HepG2 (cell line): ENCODE data around the gene STIP1. TPM values are rescaled to one million over a fixed set of nuclear protein-coding genes. Genes with fewer than 3 reads are reported as not detected.

Experiments used
- ATAC-seq: fragments of 200-7000 bp; cut with Tn5 transposase; 3 replicates; pipeline ENCODE4 v1.9.1; 2020; ENCODE audit warnings: mild to moderate bottlenecking, moderate library complexity
- BruUV-seq: library from RNA; stranded (reverse); fragments of 400-500 nt; replicated peaks from 2 replicates; lab custom pipeline; 2021; lab: Mats Ljungman, UMichigan
- CTCF ChIA-PET: fragments of 300-600 bp; formaldehyde crosslinking; extraction: SDS; loops from one replicate; lab custom pipeline; 2021; ENCODE audit warnings: low total read pairs, inconsistent platforms, low intra/inter-chr PET ratio; lab: Yijun Ruan, JAX
- POLR2A ChIA-PET: fragments of 350-600 bp; sonication (Branson Sonifier 250); formaldehyde crosslinking; loops from one replicate; lab custom pipeline; 2020; ENCODE audit warnings: antibody characterized with exemption, inconsistent platforms; lab: Yijun Ruan, JAX
- DNase-seq: peaks from one replicate; pipeline ENCODE4 v3.0.0-alpha.2; 2015; ENCODE audit warnings: low spot score
- FAIRE-seq: peaks from 3 replicates; lab custom pipeline; 2011; peaks lifted over from hg19 to GRCh38; lab: Jason Lieb, UNC
- H2AFZ ChIP-seq: one replicate; pipeline ENCODE4 v1.6.1; 2011; ENCODE audit warnings: low read length, inconsistent platforms
- H3K27ac ChIP-seq: fragments of 300-600 bp; 3 replicates; pipeline ENCODE4 v1.8.0; 2011; ENCODE audit warnings: mixed run types, mild to moderate bottlenecking, mixed read lengths, low read length, inconsistent platforms; ENCODE audit not compliant: insufficient read depth; ENCODE audit errors: extremely low read length
- H3K27me3 ChIP-seq, 2 experiments: fragments of 200-600 bp in 1 of 2; 2 replicates in 1 of 2; 3 replicates in 1 of 2; pipeline versions ENCODE4 v1.6.0 to v1.8.0; 2011; ENCODE audit warnings: low read length in 2 of 2, mild to moderate bottlenecking in 2 of 2, moderate library complexity in 2 of 2, inconsistent platforms in 1 of 2; ENCODE audit not compliant: insufficient read depth in 2 of 2, control insufficient read depth in 1 of 2
- H3K36me3 ChIP-seq, 2 experiments: fragments of 200-600 bp in 1 of 2; replicated peaks in 1 of 2; 2 replicates in 1 of 2; 3 replicates in 1 of 2; pipeline versions ENCODE4 v1.5.1 to v1.8.0; 2011; ENCODE audit warnings: low read length in 2 of 2, inconsistent platforms in 1 of 2; ENCODE audit not compliant: insufficient read depth in 2 of 2, control insufficient read depth in 1 of 2
- H3K4me1 ChIP-seq: 2 replicates; pipeline ENCODE4 v1.5.1; 2012; ENCODE audit warnings: low read length, inconsistent platforms; ENCODE audit not compliant: insufficient read depth
- H3K4me2 ChIP-seq: 2 replicates; pipeline ENCODE4 v1.6.0; 2011; ENCODE audit warnings: low read depth, low read length, inconsistent platforms
- H3K4me3 ChIP-seq, 3 experiments: fragments of 200-600 bp in 1 of 3; sonication (generic), shearing (Covaris generic) in 1 of 3; replicated peaks in 1 of 3; 2 replicates each; pipeline ENCODE4 v1.5.1; 2011 to 2016; ENCODE audit warnings: low read length in 3 of 3, inconsistent platforms in 2 of 3, low read depth in 2 of 3, mild to moderate bottlenecking in 2 of 3, control low read depth in 1 of 3, mixed read lengths in 1 of 3; ENCODE audit not compliant: insufficient read depth in 1 of 3
- H3K79me2 ChIP-seq: one replicate; pipeline ENCODE4 v1.6.1; 2011; ENCODE audit warnings: low read length, inconsistent platforms; ENCODE audit not compliant: insufficient read depth
- H3K9ac ChIP-seq: 2 replicates; pipeline ENCODE4 v1.6.0; 2011; ENCODE audit warnings: mild to moderate bottlenecking, low read depth, low read length, inconsistent platforms; ENCODE audit not compliant: insufficient read depth
- H3K9me3 ChIP-seq: 2 replicates; pipeline ENCODE4 v1.5.1; 2012; ENCODE audit warnings: mild to moderate bottlenecking, low read length
- H4K20me1 ChIP-seq: 2 replicates; pipeline ENCODE4 v1.6.0; 2011; ENCODE audit warnings: inconsistent platforms, mild to moderate bottlenecking, low read length, moderate library complexity; ENCODE audit not compliant: insufficient read depth
- ERF ChIP-seq: IDR thresholded peaks from 2 replicates; pipeline ENCODE4 v1.6.1; 2018; ENCODE audit warnings: missing biosample characterization, missing genetic modification reagents
- HDAC6 ChIP-seq: fragments of 200-600 bp; sonication (generic); IDR thresholded peaks from 2 replicates; pipeline ENCODE4 v1.7.0; 2017; ENCODE audit warnings: mild to moderate bottlenecking, antibody characterized with exemption, low read length, low read depth
- NRL ChIP-seq: sonication (generic); formaldehyde crosslinking; IDR thresholded peaks from 2 replicates; pipeline ENCODE4 v1.5.0; 2020; ENCODE audit warnings: missing genetic modification reagents, mild to moderate bottlenecking, moderate library complexity, borderline replicate concordance
- RXRB ChIP-seq: IDR thresholded peaks from 2 replicates; pipeline ENCODE4 v1.6.1; 2016; ENCODE audit warnings: borderline replicate concordance, missing genetic modification reagents, missing compliant biosample characterization
- ZBTB1 ChIP-seq: sonication (generic); formaldehyde crosslinking; IDR thresholded peaks from 2 replicates; pipeline ENCODE4 v1.4.0; 2020; ENCODE audit warnings: missing genetic modification reagents, borderline replicate concordance
- ZNF7 ChIP-seq: IDR thresholded peaks from 2 replicates; pipeline ENCODE4 v1.6.1; 2016; ENCODE audit warnings: missing biosample characterization, missing genetic modification reagents
- ZNF740 ChIP-seq: sonication (generic); formaldehyde crosslinking; IDR thresholded peaks from 2 replicates; pipeline ENCODE4 v1.4.0; 2020; ENCODE audit warnings: missing genetic modification reagents
- ZNF879 ChIP-seq: sonication (generic); formaldehyde crosslinking; IDR thresholded peaks from 2 replicates; pipeline ENCODE4 v1.8.1; 2023; ENCODE audit warnings: missing genetic modification reagents
- WGBS: methylation state at CpG from one replicate; pipeline ENCODE4 v1.1.6; 2017; ENCODE audit warnings: low lambda C conversion rate; 5-methylcytosine and 5-hydroxymethylcytosine counted together
- in situ Hi-C: cut with HindIII; loops from 2 replicates; pipeline ENCODE4 v1.10.0; 2017; ENCODE audit warnings: low pct_unique_long_range_greater_than_20kb; ENCODE audit not compliant: extremely low pct_ligation_motif_present
- intact Hi-C: fragments of 100-400 bp; cut with micrococcal nuclease; formaldehyde crosslinking; loops from one replicate; pipeline ENCODE4 v1.10.0; 2022; ENCODE audit not compliant: unreplicated experiment
- polyA plus RNA-seq, 8 experiments: library from polyadenylated mRNA; depleted of rRNA in 3 of 8; stranded (reverse) in 7 of 8; unstranded in 1 of 8; fragments of >200 nt; fragmentation: Illumina TruSeq in 4 of 8; extraction: Trizol in 4 of 8; gene quantifications; 2 replicates each; pipeline versions ENCODE4 v1.2.1 to v1.2.3, GENCODE V29; 2011 to 2016; ENCODE audit warnings: low read depth in 4 of 8, missing spikeins in 1 of 8, mixed read lengths in 1 of 8; ENCODE audit not compliant: insufficient read depth in 1 of 8
- total RNA-seq, 5 experiments: library from RNA; depleted of rRNA; stranded (reverse); fragments of >200 nt; fragmentation: Illumina TruSeq; extraction: Trizol; gene quantifications; 2 replicates each; pipeline ENCODE4 v1.2.3, GENCODE V29; 2016; ENCODE audit warnings: low read depth in 1 of 5
- TF ChIP-seq, protein P1 (sequence below), 2 experiments: IDR thresholded peaks; 2 replicates each; pipeline ENCODE4 v1.6.1; 2011 to 2012; ENCODE audit warnings: low read length in 2 of 2, borderline replicate concordance in 1 of 2, low read depth in 1 of 2, mild to moderate bottlenecking in 1 of 2, moderate library complexity in 1 of 2
- TF ChIP-seq, protein P2 (sequence below): sonication (generic); formaldehyde crosslinking; IDR thresholded peaks from 2 replicates; pipeline ENCODE4 v1.4.0; 2020; ENCODE audit warnings: missing genetic modification reagents

STIP1 gene
- total and polyA plus RNA-seq, 2 of the 13 experiments (the other 11 are each of a cell fraction or from before 2014, with no cell fraction given) = 81.1 to 217 TPM

- POLR2A ChIA-PET = interaction anchor here (1.0 to 2.6 kb wide), 2 partner anchors 10 to 39 kb away, joined by 4 to 8 read pairs; partner anchors contain the start of gene FKBP2
- WGBS = 13% methylated on average over 2 of the region's 8 CpGs
- H3K9ac ChIP-seq = peak overlapping the region; percentile 80
- CTCF ChIA-PET = no interaction called here
- no peak overlapping the region for H2AFZ ChIP-seq
- H3K79me2 ChIP-seq = peaks cover 3% of the 10 kb centered on the region
- H3K9me3 ChIP-seq = no peaks in the 10 kb centered on the region
- H3K27ac ChIP-seq = peak overlapping the region; percentile 75
- no peak for DNase-seq
- in situ Hi-C loops = no loop called here
- peak overlapping the region; percentile 94 to 96 (median 95) for H3K4me3 ChIP-seq
- no peak for ATAC-seq
- BruUV-seq = no TSS peak
- peak; percentile 18 for FAIRE-seq
- no peaks in the 10 kb centered on the region for H3K36me3 ChIP-seq
- H3K4me1 ChIP-seq = peaks cover 64% of the 10 kb centered on the region
- no peaks in the 10 kb centered on the region for H3K27me3 ChIP-seq
- peak overlapping the region; percentile 88 for H3K4me2 ChIP-seq
- TF ChIP-seq ZNF879 (CRISPR knock-in tag) = no peak
- TF ChIP-seq ERF (CRISPR knock-in tag) = no peak
- TF ChIP-seq, protein P1, sequence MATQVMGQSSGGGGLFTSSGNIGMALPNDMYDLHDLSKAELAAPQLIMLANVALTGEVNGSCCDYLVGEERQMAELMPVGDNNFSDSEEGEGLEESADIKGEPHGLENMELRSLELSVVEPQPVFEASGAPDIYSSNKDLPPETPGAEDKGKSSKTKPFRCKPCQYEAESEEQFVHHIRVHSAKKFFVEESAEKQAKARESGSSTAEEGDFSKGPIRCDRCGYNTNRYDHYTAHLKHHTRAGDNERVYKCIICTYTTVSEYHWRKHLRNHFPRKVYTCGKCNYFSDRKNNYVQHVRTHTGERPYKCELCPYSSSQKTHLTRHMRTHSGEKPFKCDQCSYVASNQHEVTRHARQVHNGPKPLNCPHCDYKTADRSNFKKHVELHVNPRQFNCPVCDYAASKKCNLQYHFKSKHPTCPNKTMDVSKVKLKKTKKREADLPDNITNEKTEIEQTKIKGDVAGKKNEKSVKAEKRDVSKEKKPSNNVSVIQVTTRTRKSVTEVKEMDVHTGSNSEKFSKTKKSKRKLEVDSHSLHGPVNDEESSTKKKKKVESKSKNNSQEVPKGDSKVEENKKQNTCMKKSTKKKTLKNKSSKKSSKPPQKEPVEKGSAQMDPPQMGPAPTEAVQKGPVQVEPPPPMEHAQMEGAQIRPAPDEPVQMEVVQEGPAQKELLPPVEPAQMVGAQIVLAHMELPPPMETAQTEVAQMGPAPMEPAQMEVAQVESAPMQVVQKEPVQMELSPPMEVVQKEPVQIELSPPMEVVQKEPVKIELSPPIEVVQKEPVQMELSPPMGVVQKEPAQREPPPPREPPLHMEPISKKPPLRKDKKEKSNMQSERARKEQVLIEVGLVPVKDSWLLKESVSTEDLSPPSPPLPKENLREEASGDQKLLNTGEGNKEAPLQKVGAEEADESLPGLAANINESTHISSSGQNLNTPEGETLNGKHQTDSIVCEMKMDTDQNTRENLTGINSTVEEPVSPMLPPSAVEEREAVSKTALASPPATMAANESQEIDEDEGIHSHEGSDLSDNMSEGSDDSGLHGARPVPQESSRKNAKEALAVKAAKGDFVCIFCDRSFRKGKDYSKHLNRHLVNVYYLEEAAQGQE (IDR thresholded peaks at IDR 0.05; ENCODE audit: borderline replicate concordance in 1 of 2, low read depth in 1 of 2, low read length in 2 of 2) = no peak
- no peak for TF ChIP-seq RXRB (CRISPR knock-in tag)
- TF ChIP-seq HDAC6 = no peak
- TF ChIP-seq ZNF7 (CRISPR knock-in tag) = no peak
- TF ChIP-seq, protein P2, sequence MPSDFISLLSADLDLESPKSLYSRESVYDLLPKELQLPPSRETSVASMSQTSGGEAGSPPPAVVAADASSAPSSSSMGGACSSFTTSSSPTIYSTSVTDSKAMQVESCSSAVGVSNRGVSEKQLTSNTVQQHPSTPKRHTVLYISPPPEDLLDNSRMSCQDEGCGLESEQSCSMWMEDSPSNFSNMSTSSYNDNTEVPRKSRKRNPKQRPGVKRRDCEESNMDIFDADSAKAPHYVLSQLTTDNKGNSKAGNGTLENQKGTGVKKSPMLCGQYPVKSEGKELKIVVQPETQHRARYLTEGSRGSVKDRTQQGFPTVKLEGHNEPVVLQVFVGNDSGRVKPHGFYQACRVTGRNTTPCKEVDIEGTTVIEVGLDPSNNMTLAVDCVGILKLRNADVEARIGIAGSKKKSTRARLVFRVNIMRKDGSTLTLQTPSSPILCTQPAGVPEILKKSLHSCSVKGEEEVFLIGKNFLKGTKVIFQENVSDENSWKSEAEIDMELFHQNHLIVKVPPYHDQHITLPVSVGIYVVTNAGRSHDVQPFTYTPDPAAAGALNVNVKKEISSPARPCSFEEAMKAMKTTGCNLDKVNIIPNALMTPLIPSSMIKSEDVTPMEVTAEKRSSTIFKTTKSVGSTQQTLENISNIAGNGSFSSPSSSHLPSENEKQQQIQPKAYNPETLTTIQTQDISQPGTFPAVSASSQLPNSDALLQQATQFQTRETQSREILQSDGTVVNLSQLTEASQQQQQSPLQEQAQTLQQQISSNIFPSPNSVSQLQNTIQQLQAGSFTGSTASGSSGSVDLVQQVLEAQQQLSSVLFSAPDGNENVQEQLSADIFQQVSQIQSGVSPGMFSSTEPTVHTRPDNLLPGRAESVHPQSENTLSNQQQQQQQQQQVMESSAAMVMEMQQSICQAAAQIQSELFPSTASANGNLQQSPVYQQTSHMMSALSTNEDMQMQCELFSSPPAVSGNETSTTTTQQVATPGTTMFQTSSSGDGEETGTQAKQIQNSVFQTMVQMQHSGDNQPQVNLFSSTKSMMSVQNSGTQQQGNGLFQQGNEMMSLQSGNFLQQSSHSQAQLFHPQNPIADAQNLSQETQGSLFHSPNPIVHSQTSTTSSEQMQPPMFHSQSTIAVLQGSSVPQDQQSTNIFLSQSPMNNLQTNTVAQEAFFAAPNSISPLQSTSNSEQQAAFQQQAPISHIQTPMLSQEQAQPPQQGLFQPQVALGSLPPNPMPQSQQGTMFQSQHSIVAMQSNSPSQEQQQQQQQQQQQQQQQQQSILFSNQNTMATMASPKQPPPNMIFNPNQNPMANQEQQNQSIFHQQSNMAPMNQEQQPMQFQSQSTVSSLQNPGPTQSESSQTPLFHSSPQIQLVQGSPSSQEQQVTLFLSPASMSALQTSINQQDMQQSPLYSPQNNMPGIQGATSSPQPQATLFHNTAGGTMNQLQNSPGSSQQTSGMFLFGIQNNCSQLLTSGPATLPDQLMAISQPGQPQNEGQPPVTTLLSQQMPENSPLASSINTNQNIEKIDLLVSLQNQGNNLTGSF (CRISPR knock-in tag) = no peak
- TF ChIP-seq NRL (CRISPR knock-in tag) = no peak
- no peak for TF ChIP-seq ZBTB1 (CRISPR knock-in tag)
- TF ChIP-seq ZNF740 = no peak
- no peaks in the 10 kb centered on the region for H4K20me1 ChIP-seq
- intact Hi-C loops = no loop called here
Observed at GRCh38 chr11:64230985-64231365, 45.0 kb downstream of the STIP1 start.
